Body of pancreas (tissue), 4 donors: Measurements from ENCODE around the gene RICTOR.

ENCODE experiments used
- POLR2A ChIP-seq, 3 donors: fragments of 450-650 bp; IDR thresholded peaks; one replicate each; pipeline ENCODE4 v1.6.1; 2016; ENCODE audit warnings: antibody characterized with exemption in 3 of 3, mild to moderate bottlenecking in 2 of 3
- TF ChIP-seq, protein P1 (sequence below), 7 experiments: fragments of 450-650 bp in 4 of 7; fragments of 200-600 bp in 3 of 7; sonication (generic) in 3 of 7; IDR thresholded peaks; one replicate each; pipeline ENCODE4 v1.5.1; 2016 to 2019; ENCODE audit warnings: antibody characterized with exemption in 7 of 7

GRCh38 chr5:39023121-39023520, 51.1 kb downstream of the RICTOR start:
- no peak for TF ChIP-seq POLR2A (IDR thresholded peaks at IDR 0.05)
- TF ChIP-seq, protein P1, sequence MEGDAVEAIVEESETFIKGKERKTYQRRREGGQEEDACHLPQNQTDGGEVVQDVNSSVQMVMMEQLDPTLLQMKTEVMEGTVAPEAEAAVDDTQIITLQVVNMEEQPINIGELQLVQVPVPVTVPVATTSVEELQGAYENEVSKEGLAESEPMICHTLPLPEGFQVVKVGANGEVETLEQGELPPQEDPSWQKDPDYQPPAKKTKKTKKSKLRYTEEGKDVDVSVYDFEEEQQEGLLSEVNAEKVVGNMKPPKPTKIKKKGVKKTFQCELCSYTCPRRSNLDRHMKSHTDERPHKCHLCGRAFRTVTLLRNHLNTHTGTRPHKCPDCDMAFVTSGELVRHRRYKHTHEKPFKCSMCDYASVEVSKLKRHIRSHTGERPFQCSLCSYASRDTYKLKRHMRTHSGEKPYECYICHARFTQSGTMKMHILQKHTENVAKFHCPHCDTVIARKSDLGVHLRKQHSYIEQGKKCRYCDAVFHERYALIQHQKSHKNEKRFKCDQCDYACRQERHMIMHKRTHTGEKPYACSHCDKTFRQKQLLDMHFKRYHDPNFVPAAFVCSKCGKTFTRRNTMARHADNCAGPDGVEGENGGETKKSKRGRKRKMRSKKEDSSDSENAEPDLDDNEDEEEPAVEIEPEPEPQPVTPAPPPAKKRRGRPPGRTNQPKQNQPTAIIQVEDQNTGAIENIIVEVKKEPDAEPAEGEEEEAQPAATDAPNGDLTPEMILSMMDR (IDR thresholded peaks at IDR 0.05): no peak
